Heart right ventricle (tissue), 16 donors: ENCODE results near the gene WNT3. TPM values are rescaled to one million over a fixed set of nuclear protein-coding genes. Genes with fewer than 3 reads are reported as not detected.

Experiments used
- ATAC-seq, 8 donors: fragments of 200-7000 bp; cut with Tn5 transposase; one replicate each; pipeline ENCODE4 v1.9.1; 2020; ENCODE audit warnings: mild to moderate bottlenecking in 8 of 8, moderate library complexity in 8 of 8, moderate number of reproducible peaks in 1 of 8
- DNase-seq, 2 donors: peaks; one replicate each; pipeline ENCODE4 v3.0.0-alpha.2; 2020
- H3K27ac ChIP-seq, 10 donors: fragments of 200-600 bp; sonication (generic) in 2 of 10; one replicate each; pipeline versions ENCODE4 v1.5.0 to v1.8.0; 2020 to 2022; ENCODE audit warnings: mild to moderate bottlenecking in 3 of 10
- H3K27me3 ChIP-seq, 7 donors: fragments of 200-600 bp; one replicate each; pipeline ENCODE4 v1.8.0; 2021 to 2022; ENCODE audit warnings: mild to moderate bottlenecking in 2 of 7
- H3K36me3 ChIP-seq, 9 donors: fragments of 200-600 bp; sonication (generic) in 1 of 9; one replicate each; pipeline versions ENCODE4 v1.5.0 to v1.8.0; 2020 to 2022; ENCODE audit warnings: mild to moderate bottlenecking in 2 of 9
- H3K4me1 ChIP-seq, 9 donors: fragments of 200-600 bp; sonication (generic) in 1 of 9; one replicate each; pipeline versions ENCODE4 v1.5.0 to v1.8.0; 2020 to 2022; ENCODE audit warnings: mild to moderate bottlenecking in 4 of 9
- H3K4me3 ChIP-seq, 10 donors: fragments of 200-600 bp; sonication (generic) in 2 of 10; one replicate each; pipeline versions ENCODE4 v1.5.0 to v1.8.0; 2020 to 2022; ENCODE audit warnings: mild to moderate bottlenecking in 7 of 10, moderate library complexity in 2 of 10
- H3K9me3 ChIP-seq, 11 donors: fragments of 200-600 bp in 10 of 11; sonication (generic) in 2 of 11; one replicate each; pipeline versions ENCODE4 v1.5.0 to v1.8.0; 2013 to 2022; ENCODE audit warnings: mild to moderate bottlenecking in 2 of 11, control low read depth in 1 of 11, moderate library complexity in 1 of 11
- WGBS, 2 donors: extraction: QIAGEN DNeasy Blood & Tissue Kit; methylation state at CpG; one replicate each; pipeline ENCODE4 v1.1.7; 2013; ENCODE audit warnings: inconsistent platforms in 1 of 2; 5-methylcytosine and 5-hydroxymethylcytosine counted together
- intact Hi-C, 10 donors: fragments of 100-400 bp; cut with DNase I; formaldehyde crosslinking; loops; one replicate each; pipeline versions ENCODE4 v1.11.1 to v1.14.2; 2022
- polyA plus RNA-seq, 2 donors: library from polyadenylated mRNA; stranded (reverse); fragments of 200-250 nt; gene quantifications; one replicate each; pipeline ENCODE4 v1.2.3, GENCODE V29; 2013
- total RNA-seq, 10 donors: library from RNA; stranded (reverse); fragmentation: NEBNext Ultra II Directional in 3 of 10; extraction: Animal tissue kit (Norgen Biotek cat#: 25700) in 3 of 10; gene quantifications; one replicate each; pipeline versions ENCODE4 v1.2.1 to v1.2.4, GENCODE V29; 2021 to 2023
- TF ChIP-seq, protein P1 (sequence below), 9 donors: fragments of 200-600 bp; sonication (generic) in 2 of 9; IDR thresholded peaks; one replicate each; pipeline versions ENCODE4 v1.5.0 to v1.8.0; 2021 to 2022; ENCODE audit warnings: antibody characterized with exemption in 9 of 9, mild to moderate bottlenecking in 5 of 9, moderate library complexity in 1 of 9
- donor health status: Arrhythmogenic right ventricular cardiomyopathy.
- donor health status: ischemic (EF 13 %, LVEDD 7.1; RV severe dilation, severe dysfunction).
- donor health status: healthy with polysubstance abuse.
- donor health status: DM: no; HTN: yes; CAD: no.
- donor health status: DM: no; HTN: no; CAD: no.
- donor health status: ischemic (EF 25% LVEDD 6.9; RV normal size, moderate dysfunction).
- donor health status: ischemic (EF 25% LVEDD 5.7; RV mildly dilated, moderate dysfunction).
- donor health status: healthy.
- donor health status: DM: yes; HTN: yes; CAD: no.
- donor health status: Ischemic cardiomyopathy.
- donor health status: ischemic (EF 35%, LVEDD 5.7; RV mildly dilated, moderate dysfunction).
- donor health status: nonischemic (EF 11% LVEDD 7.7; RV severe dilation, severe dysfunction).
- donor health status: DM: yes; HTN: yes; CAD: no.
- donor health status: PGD.
- donor health status: ischemic (EF 29% LVEDD 5.4; RV normal size, mild dysfunction).
- donor health status: nonischemic (EF 23%, LVEDD 6.1; RV moderate dilation, normal function).

The WNT3 gene
- total and polyA plus RNA-seq, 12 donors: 0.66 to 3.7 (median 1.2) TPM

DNA sequence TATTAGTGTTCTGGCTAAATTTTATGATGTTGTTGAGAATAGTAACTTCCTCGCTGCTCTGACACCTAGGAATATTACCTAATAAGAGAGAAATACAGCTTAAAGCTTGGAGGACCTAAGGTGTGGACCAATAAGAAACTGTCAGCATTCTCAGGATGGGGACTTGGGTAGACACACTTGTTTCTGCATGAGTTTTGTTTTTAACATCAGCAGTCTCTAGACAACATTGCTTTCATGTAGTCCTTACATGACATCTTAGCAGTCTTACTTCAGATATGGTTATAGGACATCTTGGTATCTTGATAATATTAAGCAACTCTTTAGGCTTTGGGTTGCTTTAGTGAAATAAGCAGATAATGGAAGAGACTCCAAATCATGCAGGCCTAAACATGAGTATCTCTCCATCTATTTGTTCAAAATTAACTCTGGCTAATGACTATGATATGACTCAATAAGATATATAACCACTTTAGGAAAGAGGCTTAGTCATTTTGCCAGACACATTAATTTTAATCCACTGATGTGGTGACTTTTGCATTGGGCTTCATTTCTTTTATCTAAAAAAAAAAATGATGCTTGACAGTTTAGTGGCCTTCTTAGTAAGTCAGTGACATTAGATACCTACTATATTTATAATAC, 84.5 kb downstream of the WNT3 start:
- intact Hi-C loops: loop anchor here in 1 of 10 donors (10.0 kb wide), 1 partner anchor 81 kb away; the partner anchor contains the start of gene WNT3
- 98 to 100% methylated on average over 1 of the region's 1 CpG for WGBS, 2 donors
- peaks cover 0 to 6% (median 0%) of the 10 kb centered on the region in 9 donors for H3K4me1 ChIP-seq
- ATAC-seq (no peak), DNase-seq (no peak)
- H3K27me3 ChIP-seq: no peaks in the 10 kb centered on the region
- no peak overlapping the region for H3K27ac ChIP-seq
- TF ChIP-seq, protein P1, sequence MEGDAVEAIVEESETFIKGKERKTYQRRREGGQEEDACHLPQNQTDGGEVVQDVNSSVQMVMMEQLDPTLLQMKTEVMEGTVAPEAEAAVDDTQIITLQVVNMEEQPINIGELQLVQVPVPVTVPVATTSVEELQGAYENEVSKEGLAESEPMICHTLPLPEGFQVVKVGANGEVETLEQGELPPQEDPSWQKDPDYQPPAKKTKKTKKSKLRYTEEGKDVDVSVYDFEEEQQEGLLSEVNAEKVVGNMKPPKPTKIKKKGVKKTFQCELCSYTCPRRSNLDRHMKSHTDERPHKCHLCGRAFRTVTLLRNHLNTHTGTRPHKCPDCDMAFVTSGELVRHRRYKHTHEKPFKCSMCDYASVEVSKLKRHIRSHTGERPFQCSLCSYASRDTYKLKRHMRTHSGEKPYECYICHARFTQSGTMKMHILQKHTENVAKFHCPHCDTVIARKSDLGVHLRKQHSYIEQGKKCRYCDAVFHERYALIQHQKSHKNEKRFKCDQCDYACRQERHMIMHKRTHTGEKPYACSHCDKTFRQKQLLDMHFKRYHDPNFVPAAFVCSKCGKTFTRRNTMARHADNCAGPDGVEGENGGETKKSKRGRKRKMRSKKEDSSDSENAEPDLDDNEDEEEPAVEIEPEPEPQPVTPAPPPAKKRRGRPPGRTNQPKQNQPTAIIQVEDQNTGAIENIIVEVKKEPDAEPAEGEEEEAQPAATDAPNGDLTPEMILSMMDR (IDR thresholded peaks at IDR 0.05): no peak
- peaks cover 0 to 55% (median 0%) of the 10 kb centered on the region in 9 donors for H3K36me3 ChIP-seq
- no peaks in the 10 kb centered on the region for H3K9me3 ChIP-seq
- no peak overlapping the region for H3K4me3 ChIP-seq

DNA sequence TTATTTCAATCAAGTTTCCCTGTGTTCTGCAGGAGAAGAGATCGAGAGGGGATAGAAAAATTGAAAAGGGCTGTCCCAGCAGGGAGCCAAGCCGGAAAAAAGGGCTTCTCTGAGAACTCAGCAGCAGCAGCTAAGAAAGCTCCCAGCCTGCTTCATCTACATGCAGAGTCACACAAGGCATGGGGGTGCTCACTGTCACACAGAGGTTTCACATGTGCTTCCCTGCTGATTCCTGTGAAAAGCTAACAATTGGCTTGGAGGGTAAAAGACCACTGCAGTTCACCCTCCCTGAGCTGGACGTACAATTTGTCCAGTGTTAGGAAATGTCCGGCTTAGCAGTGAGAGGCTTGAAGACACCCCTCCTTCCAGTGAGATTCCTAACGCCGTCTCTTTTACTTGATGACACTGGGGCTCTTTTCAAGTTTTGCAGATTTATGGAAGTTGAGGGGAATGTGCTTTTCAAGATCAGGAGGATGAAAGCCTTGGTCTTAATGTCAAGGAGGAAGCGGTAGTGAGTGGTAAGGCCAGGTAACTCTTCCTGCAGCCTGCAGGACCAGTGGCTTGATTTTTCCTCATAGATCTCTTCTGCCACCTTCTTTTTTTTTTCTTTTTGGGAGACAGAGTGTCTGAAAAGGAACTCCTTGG, 85.6 kb downstream of the WNT3 start:
- Histone ChIP-seq H3K27ac (no peak overlapping the region), H3K9me3 (no peaks in the 10 kb centered on the region), H3K4me1 (peaks cover 0 to 6% (median 0%) of the 10 kb centered on the region in 9 donors), H3K36me3 (peaks cover 0 to 57% (median 0%) of the 10 kb centered on the region in 9 donors), H3K4me3 (no peak overlapping the region), H3K27me3 (no peaks in the 10 kb centered on the region)
- ATAC-seq: no peak
- intact Hi-C loops: loop anchor here in 1 of 10 donors (10.0 kb wide), 1 partner anchor 82 kb away; the partner anchor contains the start of gene WNT3
- DNase-seq: no peak
- TF ChIP-seq, protein P1 (IDR thresholded peaks at IDR 0.05): no peak
- WGBS, 2 donors: 82 to 86% methylated on average over 7 of the region's 7 CpGs

DNA sequence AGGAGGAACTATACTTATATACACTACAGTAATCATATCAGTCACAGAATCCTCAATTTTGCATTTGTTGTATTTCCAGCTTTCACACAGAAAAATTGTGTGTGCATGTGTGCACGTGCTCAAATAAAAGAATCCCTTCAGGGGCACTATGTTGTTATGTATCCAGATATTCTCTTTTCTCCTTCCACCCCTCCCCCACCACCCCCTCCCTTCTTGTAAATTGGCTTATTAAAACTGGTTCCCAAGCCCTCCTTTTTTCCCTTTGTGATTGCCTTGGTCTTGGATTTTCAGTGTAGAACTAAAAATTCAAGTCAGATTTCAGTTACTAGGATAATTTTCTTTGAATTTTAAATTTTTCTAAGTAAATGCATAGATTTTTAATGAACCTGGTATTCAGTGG, 86.3 kb downstream of the WNT3 start:
- ATAC-seq (no peak), DNase-seq (no peak)
- Histone ChIP-seq H3K27me3 (no peaks in the 10 kb centered on the region), H3K27ac (no peak overlapping the region), H3K36me3 (peaks cover 0 to 64% (median 0%) of the 10 kb centered on the region in 9 donors), H3K9me3 (no peaks in the 10 kb centered on the region), H3K4me3 (no peak overlapping the region), H3K4me1 (peaks cover 0 to 6% (median 0%) of the 10 kb centered on the region in 9 donors)
- intact Hi-C loops: loop anchor here in 1 of 10 donors (10.0 kb wide), 1 partner anchor 83 kb away; the partner anchor contains the start of gene WNT3
- WGBS, 2 donors: 83 to 88% methylated on average over 1 of the region's 1 CpG
- TF ChIP-seq, protein P1 (IDR thresholded peaks at IDR 0.05): no peak

DNA sequence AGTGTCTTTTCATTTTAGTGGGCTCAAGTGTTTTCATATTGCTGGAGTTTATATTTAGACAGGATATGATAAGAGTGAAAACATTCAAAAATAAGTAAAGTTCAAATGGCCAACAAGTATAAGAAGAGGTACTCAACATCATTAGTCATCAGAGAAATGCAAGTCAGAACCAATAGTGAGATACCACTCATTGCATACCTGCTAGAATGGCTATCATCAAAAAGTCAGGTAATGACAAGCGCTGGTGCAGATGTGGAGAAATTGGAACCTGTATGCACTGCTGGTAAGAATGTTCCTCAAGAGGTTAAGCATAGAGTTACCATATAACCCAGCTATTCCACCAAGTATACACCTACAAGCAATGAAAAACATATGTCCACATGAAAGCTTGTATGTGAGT, 87.8 kb downstream of the WNT3 start:
- ATAC-seq (no peak), DNase-seq (no peak)
- Histone ChIP-seq H3K27me3 (no peaks in the 10 kb centered on the region), H3K27ac (no peak overlapping the region), H3K4me3 (no peak overlapping the region), H3K4me1 (peaks cover 0 to 2% (median 0%) of the 10 kb centered on the region in 9 donors), H3K36me3 (peaks cover 0 to 74% (median 0%) of the 10 kb centered on the region in 9 donors), H3K9me3 (no peaks in the 10 kb centered on the region)
- 97 to 100% methylated on average over 1 of the region's 1 CpG for WGBS, 2 donors
- intact Hi-C loops: loop anchor here in 1 of 10 donors (10.0 kb wide), 1 partner anchor 84 kb away; the partner anchor contains the start of gene WNT3
- TF ChIP-seq, protein P1 (IDR thresholded peaks at IDR 0.05): no peak
